HL-60/S4 treated with phorbol 12-myristate 13-acetate at 8.2 ng/mL for 4 days and 3 days (cell line): ENCODE results near the gene CDKN2D.
"Not testable (repeated sequence)": the region's sequence is repeated elsewhere in the genome, so short reads cannot be mapped to it uniquely, and the experiment has no call there.

ENCODE experiments used
- in situ Hi-C: fragments of 300-500 bp; cut with MboI; formaldehyde crosslinking; loops from 2 replicates; pipeline ENCODE4 v1.15.0; 2022; ENCODE audit warnings: low sequenced_read_pairs

The CDKN2D gene

GRCh38 chr19:10552510-10553053, 16.2 kb downstream of the CDKN2D start:
- in situ Hi-C loops, result no loop called here

GRCh38 chr19:10551698-10552301, 17.0 kb downstream of the CDKN2D start:
- in situ Hi-C loops, result no loop called here

GRCh38 chr19:10551006-10551405, 17.8 kb downstream of the CDKN2D start:
- in situ Hi-C loops, result not testable (repeated sequence)

- in situ Hi-C loops, result no loop called here
Measured at GRCh38 chr19:10550336-10550735, 18.4 kb downstream of the CDKN2D start.

- in situ Hi-C loops, result no loop called here
Measured at GRCh38 chr19:10549733-10550132, 19.0 kb downstream of the CDKN2D start.

- in situ Hi-C loops, result no loop called here
Measured at GRCh38 chr19:10548746-10549276, 20.0 kb downstream of the CDKN2D start.

- in situ Hi-C loops, result no loop called here
Measured at GRCh38 chr19:10546817-10547216, 22.0 kb downstream of the CDKN2D start.

- in situ Hi-C loops, result no loop called here
Measured at GRCh38 chr19:10544753-10545251, 24.0 kb downstream of the CDKN2D start.

GRCh38 chr19:10544242-10544752, 24.5 kb downstream of the CDKN2D start:
- in situ Hi-C loops, result no loop called here

- in situ Hi-C loops, result no loop called here
Measured at GRCh38 chr19:10543420-10544241, 25.1 kb downstream of the CDKN2D start, which contains the start of gene ATG4D. Gene ATG4D (plus strand): TSS chr19:10543904. CDS start chr19:10544091, 187 bp downstream.

- in situ Hi-C loops, result no loop called here
Measured at GRCh38 chr19:10543059-10543419, 25.7 kb downstream of the CDKN2D start.

GRCh38 chr19:10539016-10539415, 29.8 kb downstream of the CDKN2D start:
- in situ Hi-C loops, result not testable (repeated sequence)

GRCh38 chr19:10538204-10538983, 30.4 kb downstream of the CDKN2D start:
- in situ Hi-C loops, result no loop called here

- in situ Hi-C loops, result no loop called here
Measured at GRCh38 chr19:10537668-10538067, 31.1 kb downstream of the CDKN2D start.

GRCh38 chr19:10535613-10536012, 33.2 kb downstream of the CDKN2D start:
- in situ Hi-C loops, result no loop called here

- in situ Hi-C loops, result no loop called here
Measured at GRCh38 chr19:10533646-10534386, 35.0 kb downstream of the CDKN2D start.

GRCh38 chr19:10532457-10532856, 36.3 kb downstream of the CDKN2D start:
- in situ Hi-C loops, result no loop called here

- in situ Hi-C loops, result not testable (repeated sequence)
Measured at GRCh38 chr19:10526887-10527286, 41.9 kb downstream of the CDKN2D start.

GRCh38 chr19:10525636-10526035, 43.1 kb downstream of the CDKN2D start:
- in situ Hi-C loops, result no loop called here

GRCh38 chr19:10523135-10523636, 45.6 kb downstream of the CDKN2D start:
- in situ Hi-C loops, result no loop called here
